Liver (tissue), 3 donors: ENCODE data around the gene IFITM5.

Source experiments
- CTCF ChIP-seq: fragments of 150-350 bp; IDR thresholded peaks from 2 replicates; pipeline ENCODE4 v1.5.1; 2017; ENCODE audit warnings: improper control_type of control experiment, low read depth, low read length; ENCODE audit not compliant: missing input control
- NR2F2 ChIP-seq: IDR thresholded peaks from 2 replicates; pipeline ENCODE4 v1.6.1; 2016; ENCODE audit warnings: antibody characterized with exemption
- SP1 ChIP-seq: IDR thresholded peaks from 2 replicates; pipeline ENCODE4 v1.6.1; 2018; ENCODE audit warnings: antibody characterized with exemption, mild to moderate bottlenecking
- YY1 ChIP-seq: IDR thresholded peaks from 2 replicates; pipeline ENCODE4 v1.6.1; 2016; ENCODE audit warnings: antibody characterized with exemption, mild to moderate bottlenecking
- donor health status: healthy.
- donor health status: healthy.

- TF ChIP-seq CTCF = no peak
- TF ChIP-seq SP1 = no peak
- TF ChIP-seq YY1 = no peak
- TF ChIP-seq NR2F2 = no peak
Observed at GRCh38 chr11:271319-271715, 28.0 kb downstream of the IFITM5 start.
